ENCODE results near the gene CD93.

The CD93 gene

GRCh38 chr20:23083553-23084220 lies 2.4 kb downstream of the CD93 start:
- DNase-seq (ENCODE audit: low read depth), result no peak

- no peak for DNase-seq (ENCODE audit: low read depth)
Observed at GRCh38 chr20:23082846-23083552, 3.1 kb downstream of the CD93 start.

GRCh38 chr20:23081263-23081819 lies 4.8 kb downstream of the CD93 start:
- DNase-seq (ENCODE audit: low read depth), result no peak

- no peak for DNase-seq (ENCODE audit: low read depth)
Observed at GRCh38 chr20:23080521-23080920, 5.6 kb downstream of the CD93 start.

GRCh38 chr20:23079926-23080325 lies 6.2 kb downstream of the CD93 start:
- DNase-seq (ENCODE audit: low read depth), result no peak

GRCh38 chr20:23079016-23079351 lies 7.1 kb downstream of the CD93 start:
- DNase-seq (ENCODE audit: low read depth), result no peak

GRCh38 chr20:23078351-23079015 lies 7.6 kb downstream of the CD93 start:
- no peak for DNase-seq (ENCODE audit: low read depth)

- no peak for DNase-seq (ENCODE audit: low read depth)
Observed at GRCh38 chr20:23077277-23077676, 8.8 kb downstream of the CD93 start.

- DNase-seq (ENCODE audit: low read depth), result no peak
Observed at GRCh38 chr20:23074052-23074451, 12.1 kb downstream of the CD93 start.

- no peak for DNase-seq (ENCODE audit: low read depth)
Observed at GRCh38 chr20:23072892-23073586, 13.1 kb downstream of the CD93 start.

- DNase-seq (ENCODE audit: low read depth), result no peak
Observed at GRCh38 chr20:23071996-23072395, 14.1 kb downstream of the CD93 start.

GRCh38 chr20:23071398-23071797 lies 14.7 kb downstream of the CD93 start:
- DNase-seq (ENCODE audit: low read depth), result no peak

- DNase-seq (ENCODE audit: low read depth), result no peak
Observed at GRCh38 chr20:23069108-23069507, 17.0 kb downstream of the CD93 start.

GRCh38 chr20:23068283-23068682 lies 17.8 kb downstream of the CD93 start:
- DNase-seq (ENCODE audit: low read depth), result no peak

GRCh38 chr20:23066772-23067171 lies 19.4 kb downstream of the CD93 start:
- DNase-seq (ENCODE audit: low read depth), result no peak

GRCh38 chr20:23065266-23066201 lies 20.6 kb downstream of the CD93 start:
- DNase-seq (ENCODE audit: low read depth), result no peak

GRCh38 chr20:23063581-23063980 lies 22.5 kb downstream of the CD93 start:
- DNase-seq (ENCODE audit: low read depth), result no peak

- no peak for DNase-seq (ENCODE audit: low read depth)
Observed at GRCh38 chr20:23063168-23063567, 23.0 kb downstream of the CD93 start.

- DNase-seq (ENCODE audit: low read depth), result no peak
Observed at GRCh38 chr20:23062632-23063031, 23.5 kb downstream of the CD93 start.

- DNase-seq (ENCODE audit: low read depth), result no peak
Observed at GRCh38 chr20:23061734-23062561, 24.2 kb downstream of the CD93 start.

Data from activated T-helper 9 cell treated with anti-CD3 and anti-CD28 coated beads, Interleukin-2, amount 50 U/mL, for 16 hours (primary cell).